ENCODE results near the gene KMT2E.
"Not testable (repeated sequence)": the region's sequence is repeated elsewhere in the genome, so short reads cannot be mapped to it uniquely, and the experiment has no call there.

The KMT2E gene

DNA sequence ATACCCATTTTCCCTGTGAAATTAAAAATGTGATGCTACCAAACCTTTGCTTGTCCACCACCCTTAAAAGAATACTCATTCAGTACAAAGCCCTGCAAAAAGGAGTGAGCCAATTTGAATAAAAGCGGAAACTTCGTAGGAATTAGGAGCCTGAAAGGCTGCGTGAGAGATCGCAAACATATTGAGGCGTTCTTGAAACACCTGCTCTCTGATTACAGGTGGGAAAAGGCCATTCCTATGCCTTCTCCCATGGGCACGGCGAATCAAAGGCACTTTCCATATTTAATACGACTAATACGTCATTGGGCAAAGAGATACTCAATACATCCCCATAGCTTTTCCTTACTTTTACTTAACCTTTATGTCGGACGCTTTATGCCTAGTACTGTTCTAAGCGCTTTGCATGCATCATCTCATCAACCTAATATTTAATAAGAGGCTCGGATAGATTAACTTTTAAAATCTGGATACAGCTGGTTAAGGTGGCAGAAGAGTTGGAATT is 30.9 kb upstream of the KMT2E start:
- H3K4me3 ChIP-seq (ENCODE audit: low read depth, low read length) = peak overlapping the region; percentile 62
- TF ChIP-seq, protein P1, sequence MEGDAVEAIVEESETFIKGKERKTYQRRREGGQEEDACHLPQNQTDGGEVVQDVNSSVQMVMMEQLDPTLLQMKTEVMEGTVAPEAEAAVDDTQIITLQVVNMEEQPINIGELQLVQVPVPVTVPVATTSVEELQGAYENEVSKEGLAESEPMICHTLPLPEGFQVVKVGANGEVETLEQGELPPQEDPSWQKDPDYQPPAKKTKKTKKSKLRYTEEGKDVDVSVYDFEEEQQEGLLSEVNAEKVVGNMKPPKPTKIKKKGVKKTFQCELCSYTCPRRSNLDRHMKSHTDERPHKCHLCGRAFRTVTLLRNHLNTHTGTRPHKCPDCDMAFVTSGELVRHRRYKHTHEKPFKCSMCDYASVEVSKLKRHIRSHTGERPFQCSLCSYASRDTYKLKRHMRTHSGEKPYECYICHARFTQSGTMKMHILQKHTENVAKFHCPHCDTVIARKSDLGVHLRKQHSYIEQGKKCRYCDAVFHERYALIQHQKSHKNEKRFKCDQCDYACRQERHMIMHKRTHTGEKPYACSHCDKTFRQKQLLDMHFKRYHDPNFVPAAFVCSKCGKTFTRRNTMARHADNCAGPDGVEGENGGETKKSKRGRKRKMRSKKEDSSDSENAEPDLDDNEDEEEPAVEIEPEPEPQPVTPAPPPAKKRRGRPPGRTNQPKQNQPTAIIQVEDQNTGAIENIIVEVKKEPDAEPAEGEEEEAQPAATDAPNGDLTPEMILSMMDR (IDR thresholded peaks at IDR 0.05; ENCODE audit: borderline replicate concordance, insufficient read depth, low read depth, low read length) = no peak

DNA sequence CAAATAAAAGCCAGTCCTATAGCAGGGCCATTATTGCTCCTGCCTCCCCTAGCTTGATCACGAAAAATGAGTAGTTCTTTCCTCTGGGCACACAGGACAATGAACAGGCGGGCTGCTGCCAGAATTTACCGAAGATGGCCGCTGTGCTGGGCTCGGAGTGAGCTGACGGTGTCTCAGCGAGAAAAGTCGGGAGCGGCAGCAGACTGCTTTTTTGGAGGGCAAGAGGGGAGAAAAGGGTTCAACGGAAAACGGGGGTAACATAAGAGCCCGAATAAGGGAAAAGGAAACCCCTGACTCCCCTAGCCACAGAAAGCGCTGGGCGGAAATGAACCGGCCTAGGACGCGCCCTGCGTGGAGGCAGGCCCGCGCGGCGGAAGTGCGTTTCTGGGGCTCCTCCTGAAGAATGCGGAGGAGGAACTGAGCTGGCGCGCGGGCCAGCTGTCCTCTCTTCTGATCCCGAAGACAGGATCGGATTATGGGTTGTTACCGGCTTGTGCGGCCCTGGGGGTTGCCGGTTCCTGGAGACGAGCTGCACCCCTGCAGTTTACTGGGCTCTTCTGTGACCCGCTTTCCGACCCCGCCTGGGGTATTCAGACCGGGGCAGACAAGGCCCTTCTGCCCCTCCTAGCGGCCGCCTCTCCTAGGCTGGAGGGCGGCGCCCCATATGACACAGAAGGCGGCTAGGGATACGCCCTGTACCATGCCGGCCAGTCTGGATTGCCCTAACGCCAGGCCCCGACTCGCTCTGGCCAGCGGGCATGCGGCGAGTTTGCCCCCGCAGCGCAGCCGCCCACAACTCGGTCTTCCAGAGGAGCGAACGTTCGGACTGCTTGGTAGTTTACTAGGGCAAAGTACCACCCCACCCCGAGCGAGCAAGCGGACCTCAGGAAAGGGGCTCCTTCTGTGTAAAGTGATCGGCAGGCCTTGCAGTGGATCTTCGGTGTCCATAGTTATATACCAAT is 30.1 kb upstream of the KMT2E start:
- TF ChIP-seq, protein P1 (IDR thresholded peaks at IDR 0.05; ENCODE audit: borderline replicate concordance, insufficient read depth, low read depth, low read length) = peak; percentile 63

DNA sequence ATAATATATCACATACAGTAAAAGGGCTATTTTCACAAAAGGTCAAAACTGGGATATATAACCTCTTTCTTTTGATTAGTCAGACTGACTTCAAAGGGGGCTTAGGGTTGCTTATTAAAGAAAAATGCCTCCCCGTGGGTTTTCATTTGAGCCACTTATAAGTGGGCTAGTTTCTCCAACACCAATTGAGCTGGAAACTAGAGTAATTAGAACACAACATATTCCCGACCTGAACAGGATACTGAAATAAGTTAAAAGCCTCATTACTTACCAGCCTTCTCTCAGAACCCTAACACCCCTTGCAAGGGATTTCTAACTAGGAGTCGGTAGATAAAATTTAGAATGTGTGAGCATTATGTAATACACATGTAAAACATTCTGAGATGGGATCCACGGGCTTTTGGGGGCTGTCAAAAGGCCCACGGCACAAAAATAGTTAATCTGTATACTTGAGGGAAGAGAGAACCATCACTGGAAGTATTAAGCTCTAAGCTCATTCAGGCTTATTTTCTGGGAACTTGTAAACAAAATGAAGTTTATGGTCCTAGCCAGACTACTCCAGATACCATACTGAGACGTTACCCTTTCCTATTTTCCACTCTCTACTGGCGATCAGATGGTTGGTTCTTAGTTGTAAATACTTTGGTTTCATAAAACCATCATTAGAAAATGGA is 29.3 kb upstream of the KMT2E start:
- TF ChIP-seq, protein P1 (IDR thresholded peaks at IDR 0.05; ENCODE audit: borderline replicate concordance, insufficient read depth, low read depth, low read length) = no peak
- peak overlapping the region; percentile 62 for H3K4me3 ChIP-seq (ENCODE audit: low read depth, low read length)

More for the DNA sequence above, 30.1 kb upstream of the KMT2E start:
- peak overlapping the region; percentile 62 for H3K4me3 ChIP-seq (ENCODE audit: low read depth, low read length)

DNA sequence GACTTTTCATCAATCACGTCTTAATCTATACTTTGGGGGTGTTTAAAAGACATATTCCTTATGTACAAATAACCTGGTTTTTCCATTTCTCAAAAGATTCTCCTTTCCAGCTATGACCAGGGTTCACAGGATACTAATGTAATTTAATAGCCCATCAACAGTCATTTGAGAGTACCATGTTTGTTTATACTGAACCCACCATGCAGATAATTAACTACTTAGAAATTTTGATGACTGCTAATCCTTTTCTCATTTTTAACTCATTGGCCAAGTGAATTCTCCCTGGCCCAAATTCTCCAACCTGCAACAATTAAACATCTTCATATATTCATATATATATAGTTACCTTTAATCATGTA is 28.8 kb upstream of the KMT2E start:
- no peak overlapping the region for H3K4me3 ChIP-seq (ENCODE audit: low read depth, low read length)
- TF ChIP-seq, protein P1 (IDR thresholded peaks at IDR 0.05; ENCODE audit: borderline replicate concordance, insufficient read depth, low read depth, low read length) = no peak

DNA sequence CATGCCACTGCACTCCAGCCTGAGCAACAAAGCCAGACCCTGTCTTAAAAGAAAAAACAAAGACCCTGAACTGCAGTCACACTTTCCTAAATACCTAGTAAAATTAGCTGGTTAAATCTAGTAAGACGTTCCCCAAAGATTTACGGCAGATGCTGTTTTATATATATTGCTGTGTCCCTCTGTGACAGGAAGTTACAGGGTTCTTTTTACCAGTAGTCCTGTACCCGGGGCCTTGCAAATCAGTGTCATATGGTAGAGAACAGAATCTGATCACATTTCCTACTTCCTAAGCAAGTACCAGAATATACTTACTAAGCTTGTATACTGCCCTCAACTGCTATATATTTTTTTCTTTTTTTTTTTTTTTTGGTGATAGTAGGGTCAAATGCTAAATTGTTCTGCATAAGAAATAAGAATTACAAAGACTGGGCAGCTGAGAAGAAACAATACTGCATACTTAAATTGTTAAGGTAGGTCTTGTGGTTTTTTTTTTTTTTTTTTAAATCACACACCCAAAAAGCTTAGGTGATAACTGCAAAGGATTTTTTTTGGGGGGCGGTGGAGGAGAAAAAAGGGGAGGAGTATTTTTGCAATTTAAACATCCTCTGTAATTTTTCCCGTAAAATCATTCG is 27.3 kb upstream of the KMT2E start:
- H3K4me3 ChIP-seq (ENCODE audit: low read depth, low read length) = no peak overlapping the region
- TF ChIP-seq, protein P1 (IDR thresholded peaks at IDR 0.05; ENCODE audit: borderline replicate concordance, insufficient read depth, low read depth, low read length) = no peak

DNA sequence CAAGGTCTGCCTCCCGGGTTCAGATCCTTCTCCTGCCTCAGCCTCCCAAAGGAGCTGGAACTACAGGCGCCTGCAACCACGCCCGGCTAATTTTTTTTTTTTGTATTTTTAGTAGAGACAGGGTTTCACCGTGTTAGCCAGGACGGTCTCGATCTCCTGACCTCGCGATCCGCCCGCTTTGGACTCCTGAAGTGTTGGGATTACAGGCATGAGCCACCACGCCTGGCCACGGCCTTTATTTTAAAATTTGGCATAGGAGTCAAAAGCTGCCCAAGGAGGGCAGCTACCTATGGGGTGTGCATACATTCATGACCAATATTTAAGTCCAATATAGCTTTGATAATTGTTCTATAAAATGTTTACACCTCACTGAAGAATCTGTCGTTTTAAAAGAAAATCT is 26.6 kb upstream of the KMT2E start:
- not testable (repeated sequence) for H3K4me3 ChIP-seq (ENCODE audit: low read depth, low read length)

DNA sequence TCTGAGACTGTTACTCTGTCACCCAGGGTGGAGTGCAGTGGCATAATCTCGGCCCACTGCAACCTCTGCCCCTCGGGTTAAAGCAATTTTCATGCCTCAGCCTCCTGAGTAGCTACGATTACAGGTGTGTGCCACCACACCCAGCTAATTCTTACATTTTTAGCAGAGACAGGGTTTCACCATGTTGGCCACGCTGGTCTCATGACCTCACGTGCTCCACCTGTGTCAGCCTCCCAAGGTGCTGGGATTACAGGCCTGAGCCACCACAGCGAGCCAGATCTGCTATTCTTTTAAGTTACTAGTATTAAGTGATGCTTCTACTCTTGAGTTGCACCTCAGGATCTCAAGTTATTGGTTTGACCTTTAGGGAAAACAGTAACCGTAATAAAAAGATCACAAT is 23.0 kb upstream of the KMT2E start:
- TF ChIP-seq, protein P1 (IDR thresholded peaks at IDR 0.05; ENCODE audit: borderline replicate concordance, insufficient read depth, low read depth, low read length) = no peak
- H3K4me3 ChIP-seq (ENCODE audit: low read depth, low read length) = no peak overlapping the region

All from GM12875 (cell line).